ENCODE results near the gene DSP.

DNA sequence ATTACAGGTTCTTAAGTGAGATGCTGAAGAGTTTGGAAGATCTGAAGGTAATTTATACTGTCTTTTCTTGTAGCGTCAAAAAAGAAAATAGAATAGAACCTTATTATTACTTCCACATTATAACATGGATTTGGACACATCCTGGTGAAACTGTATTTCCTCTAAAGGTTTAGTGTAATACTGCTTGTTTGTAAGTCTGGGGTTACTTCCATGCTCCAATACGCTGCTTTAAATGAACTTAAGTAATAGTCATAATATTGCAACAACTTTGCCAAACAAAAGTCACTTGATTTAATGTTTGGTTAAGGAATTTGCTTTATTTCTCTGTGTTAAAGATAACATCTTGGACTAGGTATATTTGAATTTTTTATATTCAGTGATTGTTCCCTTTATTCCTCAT is 37.0 kb downstream of the DSP start:
- no peak for TF ChIP-seq POLR2A (IDR thresholded peaks at IDR 0.05)
- TF ChIP-seq, protein P1, sequence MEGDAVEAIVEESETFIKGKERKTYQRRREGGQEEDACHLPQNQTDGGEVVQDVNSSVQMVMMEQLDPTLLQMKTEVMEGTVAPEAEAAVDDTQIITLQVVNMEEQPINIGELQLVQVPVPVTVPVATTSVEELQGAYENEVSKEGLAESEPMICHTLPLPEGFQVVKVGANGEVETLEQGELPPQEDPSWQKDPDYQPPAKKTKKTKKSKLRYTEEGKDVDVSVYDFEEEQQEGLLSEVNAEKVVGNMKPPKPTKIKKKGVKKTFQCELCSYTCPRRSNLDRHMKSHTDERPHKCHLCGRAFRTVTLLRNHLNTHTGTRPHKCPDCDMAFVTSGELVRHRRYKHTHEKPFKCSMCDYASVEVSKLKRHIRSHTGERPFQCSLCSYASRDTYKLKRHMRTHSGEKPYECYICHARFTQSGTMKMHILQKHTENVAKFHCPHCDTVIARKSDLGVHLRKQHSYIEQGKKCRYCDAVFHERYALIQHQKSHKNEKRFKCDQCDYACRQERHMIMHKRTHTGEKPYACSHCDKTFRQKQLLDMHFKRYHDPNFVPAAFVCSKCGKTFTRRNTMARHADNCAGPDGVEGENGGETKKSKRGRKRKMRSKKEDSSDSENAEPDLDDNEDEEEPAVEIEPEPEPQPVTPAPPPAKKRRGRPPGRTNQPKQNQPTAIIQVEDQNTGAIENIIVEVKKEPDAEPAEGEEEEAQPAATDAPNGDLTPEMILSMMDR (IDR thresholded peaks at IDR 0.05): no peak
- no peak for TF ChIP-seq POLR2AphosphoS5 (IDR thresholded peaks at IDR 0.05)
